ENCODE measurements around the gene COL11A2. TPM values are rescaled to one million over a fixed set of nuclear protein-coding genes. Genes with fewer than 3 reads are reported as not detected.

Gene COL11A2
- total RNA-seq, 2 donors from 2014 or later, result 0.52 to 0.89 TPM

DNA sequence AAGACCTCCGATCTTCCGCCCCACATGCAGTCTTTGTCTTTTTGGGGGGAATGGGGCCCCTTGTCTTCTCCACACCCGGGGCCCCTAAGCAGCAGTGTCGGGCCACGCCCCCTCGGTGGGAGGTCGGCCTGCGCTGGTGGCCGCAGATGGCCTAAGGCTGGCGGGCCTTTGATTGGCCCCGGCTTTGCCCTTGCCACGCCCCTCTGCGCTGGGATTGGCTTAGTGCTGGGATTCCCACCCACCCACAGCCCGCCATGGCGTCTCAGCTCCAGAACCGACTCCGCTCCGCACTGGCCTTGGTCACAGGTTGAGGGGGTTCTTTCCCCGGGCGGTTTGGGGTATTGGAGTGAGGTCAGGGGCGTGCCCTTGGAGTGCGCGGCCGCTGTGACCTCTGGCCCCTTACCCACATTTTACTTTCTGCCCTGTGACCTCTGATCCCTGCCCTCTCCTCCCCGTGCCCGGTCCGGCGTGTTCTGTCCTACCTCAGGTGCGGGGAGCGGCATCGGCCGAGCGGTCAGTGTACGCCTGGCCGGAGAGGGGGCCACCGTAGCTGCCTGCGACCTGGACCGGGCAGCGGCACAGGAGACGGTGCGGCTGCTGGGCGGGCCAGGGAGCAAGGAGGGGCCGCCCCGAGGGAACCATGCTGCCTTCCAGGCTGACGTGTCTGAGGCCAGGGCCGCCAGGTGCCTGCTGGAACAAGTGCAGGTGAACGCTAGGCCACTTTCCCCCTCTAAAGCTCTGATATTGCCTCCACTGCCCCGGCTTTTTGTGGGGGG lies 12.3 kb upstream of the COL11A2 start, which contains the start of gene HSD17B8:
TSS of gene HSD17B8 (plus strand) at position 241 of the 776 bp plus-strand sequence. CDS start at position 255, 14 bp downstream.
- H3K9me3 ChIP-seq (ENCODE audit: control insufficient read depth, low read length, poor library complexity, severe bottlenecking), result no peaks in the 10 kb centered on the region
- Mint-ChIP-seq H3K36me3 (ENCODE audit: low read depth) (peaks cover 9% of the 10 kb centered on the region), H3K4me3 (peak within 1 kb of the TSS; percentile 93), H3K4me1 (peaks cover 59% of the 10 kb centered on the region), H3K27ac (peak within 1 kb of the TSS; percentile 79), H3K27me3 (no peaks in the 10 kb centered on the region)
- DNase-seq (peak; percentile 78 to 88 (median 88)), ATAC-seq (peak; percentile 68)

DNA sequence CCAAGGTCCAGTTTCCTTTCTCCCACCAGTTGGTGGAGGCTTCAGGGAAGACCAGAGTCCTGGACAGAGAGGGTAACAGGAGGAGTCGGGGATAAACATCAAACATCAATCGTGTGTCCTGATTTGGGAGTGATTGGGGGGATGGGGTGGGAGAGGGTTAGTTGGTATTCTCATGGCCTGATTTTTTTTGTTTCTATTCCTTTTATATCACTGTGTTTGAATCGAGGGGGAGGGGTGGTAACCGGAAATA lies 11.8 kb upstream of the COL11A2 start:
- H3K9me3 ChIP-seq (ENCODE audit: control insufficient read depth, low read length, poor library complexity, severe bottlenecking), result no peaks in the 10 kb centered on the region
- Mint-ChIP-seq H3K27me3 (no peaks in the 10 kb centered on the region), H3K27ac (peak overlapping the region; percentile 79), H3K36me3 (ENCODE audit: low read depth) (peaks cover 9% of the 10 kb centered on the region), H3K4me3 (peak overlapping the region; percentile 93), H3K4me1 (peaks cover 59% of the 10 kb centered on the region)
- DNase-seq (no peak), ATAC-seq (no peak)

DNA sequence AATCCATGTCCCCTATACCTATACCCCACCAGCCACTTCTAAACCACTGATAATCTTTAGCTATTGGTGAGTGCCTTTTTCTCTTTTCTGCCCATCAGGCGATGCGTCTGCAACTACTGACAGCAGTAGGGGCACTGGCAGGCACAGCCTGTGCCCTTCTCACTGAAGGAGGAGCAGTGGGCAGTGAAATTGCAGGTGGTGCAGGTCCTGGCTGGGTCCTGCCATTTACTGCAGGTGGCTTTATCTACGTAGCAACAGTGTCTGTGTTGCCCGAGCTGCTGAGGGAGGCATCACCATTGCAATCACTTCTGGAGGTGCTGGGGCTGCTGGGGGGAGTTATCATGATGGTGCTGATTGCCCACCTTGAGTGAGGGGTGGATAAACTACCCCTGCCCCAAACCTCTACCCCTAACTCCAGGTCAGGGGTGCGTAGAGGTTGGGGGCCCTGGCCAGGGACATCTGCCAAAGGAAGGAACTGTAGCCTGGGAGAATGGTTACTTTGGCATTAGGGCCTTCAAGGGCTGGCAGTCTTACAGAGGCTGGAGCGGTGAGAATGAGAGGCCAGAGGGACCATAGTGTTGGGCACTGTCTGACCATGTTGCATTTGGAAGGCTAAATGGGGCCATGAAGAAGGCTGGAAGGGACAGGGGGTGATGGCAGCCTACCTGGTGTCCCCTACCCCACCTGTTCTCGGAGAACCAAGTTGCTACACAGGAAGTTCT lies 11.3 kb upstream of the COL11A2 start:
- Mint-ChIP-seq H3K4me3 (peak overlapping the region; percentile 93), H3K4me1 (peaks cover 59% of the 10 kb centered on the region), H3K27me3 (no peaks in the 10 kb centered on the region), H3K36me3 (ENCODE audit: low read depth) (peaks cover 6% of the 10 kb centered on the region), H3K27ac (peak overlapping the region; percentile 79)
- ATAC-seq (no peak), DNase-seq (no peak)
- H3K9me3 ChIP-seq (ENCODE audit: control insufficient read depth, low read length, poor library complexity, severe bottlenecking), result no peaks in the 10 kb centered on the region

DNA sequence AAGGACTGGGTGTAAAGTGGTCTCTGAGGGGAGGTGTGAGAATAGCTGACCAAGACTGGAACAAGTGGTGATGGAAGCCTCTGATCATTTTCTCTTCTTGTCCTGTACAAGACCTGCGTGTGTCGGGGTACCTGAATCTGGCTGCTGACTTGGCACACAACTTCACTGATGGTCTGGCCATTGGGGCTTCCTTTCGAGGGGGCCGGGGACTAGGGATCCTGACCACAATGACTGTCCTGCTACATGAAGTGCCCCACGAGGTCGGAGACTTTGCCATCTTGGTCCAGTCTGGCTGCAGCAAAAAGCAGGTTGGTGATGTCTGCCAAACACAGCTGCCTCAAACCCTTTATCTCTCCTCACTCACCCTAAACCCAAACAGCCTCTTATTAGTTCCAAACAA lies 10.5 kb upstream of the COL11A2 start:
- no peak for DNase-seq
- Mint-ChIP-seq H3K27me3 (no peaks in the 10 kb centered on the region), H3K4me3 (peak overlapping the region; percentile 99), H3K36me3 (ENCODE audit: low read depth) (peaks cover 6% of the 10 kb centered on the region), H3K27ac (peak overlapping the region; percentile 27), H3K4me1 (peaks cover 65% of the 10 kb centered on the region)
- ATAC-seq, result no peak
- H3K9me3 ChIP-seq (ENCODE audit: control insufficient read depth, low read length, poor library complexity, severe bottlenecking), result no peaks in the 10 kb centered on the region

DNA sequence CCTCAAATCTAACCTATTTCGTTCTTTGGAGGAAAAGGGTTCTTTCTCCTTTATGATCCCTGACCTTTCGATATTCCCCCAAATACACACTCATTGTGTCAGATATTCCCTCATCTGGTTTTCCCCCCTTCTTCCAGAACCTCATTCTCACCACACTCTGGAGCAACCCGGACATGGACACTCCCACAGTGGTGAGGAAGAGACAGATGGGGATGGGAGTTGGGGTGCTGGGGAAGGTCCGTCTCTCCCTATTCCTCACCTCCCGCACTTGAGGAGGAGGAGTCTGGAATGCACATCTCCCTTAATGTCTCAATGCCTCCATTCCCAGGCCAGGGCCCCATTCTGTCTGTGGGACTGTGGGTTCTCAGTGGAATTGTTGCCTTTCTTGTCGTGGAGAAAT lies 9.7 kb upstream of the COL11A2 start:
- DNase-seq, result no peak
- peaks cover 69% of the 10 kb centered on the region for H3K4me1 Mint-ChIP-seq
- H3K4me3 Mint-ChIP-seq, result peak overlapping the region; percentile 99
- H3K27me3 Mint-ChIP-seq, result no peaks in the 10 kb centered on the region
- peaks cover 6% of the 10 kb centered on the region for H3K36me3 Mint-ChIP-seq (ENCODE audit: low read depth)
- no peaks in the 10 kb centered on the region for H3K9me3 ChIP-seq (ENCODE audit: control insufficient read depth, low read length, poor library complexity, severe bottlenecking)
- ATAC-seq, result no peak
- peak overlapping the region; percentile 99 for H3K27ac Mint-ChIP-seq

DNA sequence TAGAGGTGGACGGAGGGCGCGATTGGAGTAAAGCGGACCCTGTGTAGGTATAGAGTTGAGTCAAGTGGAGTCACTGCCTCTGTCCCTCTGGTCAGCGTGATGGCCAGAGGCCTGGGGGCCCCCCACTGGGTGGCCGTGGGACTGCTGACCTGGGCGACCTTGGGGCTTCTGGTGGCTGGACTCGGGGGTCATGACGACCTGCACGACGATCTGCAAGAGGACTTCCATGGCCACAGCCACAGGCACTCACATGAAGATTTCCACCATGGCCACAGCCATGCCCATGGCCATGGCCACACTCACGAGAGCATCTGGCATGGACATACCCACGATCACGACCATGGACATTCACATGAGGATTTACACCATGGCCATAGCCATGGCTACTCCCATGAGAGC lies 8.9 kb upstream of the COL11A2 start:
- H3K36me3 Mint-ChIP-seq (ENCODE audit: low read depth), result peaks cover 8% of the 10 kb centered on the region
- H3K4me3 Mint-ChIP-seq, result peak overlapping the region; percentile 99
- DNase-seq (no peak), ATAC-seq (no peak)
- H3K9me3 ChIP-seq (ENCODE audit: control insufficient read depth, low read length, poor library complexity, severe bottlenecking), result no peaks in the 10 kb centered on the region
- H3K27me3 Mint-ChIP-seq, result no peaks in the 10 kb centered on the region
- H3K4me1 Mint-ChIP-seq, result peaks cover 70% of the 10 kb centered on the region
- H3K27ac Mint-ChIP-seq, result peak overlapping the region; percentile 99

DNA sequence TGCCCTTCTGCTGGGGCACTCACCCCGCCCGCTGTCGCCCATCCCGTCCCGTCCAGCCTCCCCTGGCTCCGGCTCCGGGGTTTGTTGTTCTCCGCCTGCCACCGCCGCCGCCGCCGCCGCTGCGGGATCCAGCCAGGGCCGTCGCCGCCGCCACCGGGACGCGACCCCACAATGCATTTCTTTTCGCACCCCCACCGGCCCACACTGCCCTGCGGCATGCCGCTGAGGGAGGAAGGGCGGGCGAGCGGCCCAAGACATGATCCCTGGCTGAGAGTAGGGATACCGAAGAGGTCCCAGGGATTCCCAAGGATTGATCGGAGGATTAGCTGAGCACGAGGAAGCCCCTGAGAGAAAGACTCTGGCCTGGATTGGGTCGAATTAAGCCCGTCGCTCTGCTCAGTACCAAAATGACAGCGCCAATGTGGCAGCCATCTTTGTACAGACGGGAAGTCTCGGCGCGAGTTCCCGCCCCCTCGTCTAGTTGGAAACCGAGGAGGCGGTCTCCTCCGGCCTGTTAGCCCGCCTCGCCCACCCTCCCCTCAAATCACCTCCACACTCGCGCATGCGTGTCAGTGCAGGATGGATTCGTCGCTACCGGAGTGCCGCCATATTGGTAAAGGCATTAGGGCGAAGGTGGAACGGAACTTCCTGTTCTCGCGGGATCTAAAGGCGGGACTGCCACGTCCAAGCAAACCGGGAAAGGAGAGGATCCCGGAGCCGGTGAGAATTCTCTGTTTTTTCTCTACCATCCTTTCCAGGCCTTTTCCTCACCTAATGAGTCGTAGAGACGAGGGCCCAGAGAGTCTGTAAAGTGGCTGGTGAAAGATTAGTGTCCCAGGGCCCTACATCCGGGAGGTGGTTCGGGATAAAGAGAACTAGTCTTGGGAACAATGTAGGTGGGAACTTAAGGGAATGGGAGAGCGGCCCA lies 8.2 kb upstream of the COL11A2 start, which contains the start of the genes RXRB and SLC39A7:
TSS of gene RXRB (minus strand) at position 447 of the 928 bp plus-strand sequence. CDS start at position 258, 189 bp downstream.
TSS of gene SLC39A7 (plus strand) at position 649 of the 928 bp plus-strand sequence. CDS start 379 bp downstream, outside the sequence.
- Mint-ChIP-seq H3K36me3 (ENCODE audit: low read depth) (peaks cover 8% of the 10 kb centered on the region), H3K4me3 (peak within 1 kb of the TSS; percentile 99)
- peak; percentile 80 for ATAC-seq

DNA sequence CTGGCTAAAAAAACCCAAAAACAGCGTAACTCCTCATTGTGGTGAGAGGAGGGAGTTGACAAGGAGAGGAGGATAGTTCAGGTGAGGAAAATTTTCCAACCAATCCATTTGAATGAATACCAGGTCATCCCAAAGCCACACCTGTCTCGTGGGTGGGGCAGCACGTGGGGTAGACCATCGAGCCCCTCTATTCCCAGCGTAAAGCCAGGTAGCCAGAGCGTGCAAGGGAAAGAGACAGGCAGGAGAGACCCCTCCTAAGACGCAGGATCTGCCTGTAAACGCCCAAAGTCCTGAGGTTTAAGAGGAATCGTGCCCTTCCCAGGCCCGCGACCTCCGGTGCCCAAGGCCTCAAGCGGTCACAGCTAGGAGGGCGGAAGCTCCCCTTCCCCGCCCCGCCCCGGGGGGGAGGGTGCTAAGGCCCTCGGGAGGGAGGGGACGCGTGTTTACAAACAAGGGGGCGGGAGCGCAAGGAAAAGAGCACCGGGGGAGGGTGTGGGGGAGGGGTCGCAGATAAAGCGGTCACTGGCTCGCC lies 7.5 kb upstream of the COL11A2 start:
- Mint-ChIP-seq H3K4me1 (peaks cover 63% of the 10 kb centered on the region), H3K27me3 (no peaks in the 10 kb centered on the region), H3K4me3 (peak overlapping the region; percentile 99), H3K27ac (peak overlapping the region; percentile 99), H3K36me3 (ENCODE audit: low read depth) (peaks cover 8% of the 10 kb centered on the region)
- no peaks in the 10 kb centered on the region for H3K9me3 ChIP-seq (ENCODE audit: control insufficient read depth, low read length, poor library complexity, severe bottlenecking)
- DNase-seq, result peak in 2 of 3 donors; percentile 64 to 65
- ATAC-seq, result peak; percentile 28

More for the DNA sequence above, 8.2 kb upstream of the COL11A2 start, which contains the start of the genes RXRB and SLC39A7:
- Mint-ChIP-seq H3K27me3 (no peaks in the 10 kb centered on the region), H3K27ac (peak within 1 kb of the TSS; percentile 99), H3K4me1 (peaks cover 68% of the 10 kb centered on the region)
- no peaks in the 10 kb centered on the region for H3K9me3 ChIP-seq (ENCODE audit: control insufficient read depth, low read length, poor library complexity, severe bottlenecking)
- peak; percentile 95 to 98 (median 97) for DNase-seq

DNA sequence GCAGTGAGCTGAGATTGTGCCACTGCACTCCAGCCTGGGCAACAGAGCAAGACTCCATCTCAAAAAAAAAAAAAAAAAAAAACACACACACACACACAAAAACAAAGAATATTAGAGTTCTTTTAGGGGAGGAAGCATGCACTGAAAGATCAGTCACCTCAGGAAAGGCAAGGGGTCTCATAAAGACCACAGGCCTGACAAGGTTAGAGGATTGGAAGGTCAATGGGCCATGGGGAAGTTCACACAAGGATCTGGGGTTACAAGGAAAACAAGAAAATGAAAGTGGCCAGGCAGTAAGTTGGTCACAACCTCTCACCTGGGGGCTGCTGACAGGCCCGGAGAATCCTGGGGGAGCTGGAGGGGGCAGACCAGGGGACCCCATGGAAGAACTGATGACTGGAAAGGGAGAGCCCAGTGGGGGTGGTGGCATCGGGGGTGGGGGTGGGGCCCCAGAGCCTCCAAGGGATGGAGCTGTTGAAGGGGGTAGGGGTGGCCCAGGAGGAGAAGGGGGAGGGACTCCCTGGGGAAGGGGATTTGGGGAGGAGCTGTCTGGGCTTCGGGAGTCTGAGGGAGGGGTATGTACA lies 6.7 kb upstream of the COL11A2 start:
- peaks cover 58% of the 10 kb centered on the region for H3K4me1 Mint-ChIP-seq
- ATAC-seq (no peak), DNase-seq (no peak)
- H3K27me3 Mint-ChIP-seq, result no peaks in the 10 kb centered on the region
- peak overlapping the region; percentile 99 for H3K27ac Mint-ChIP-seq
- H3K36me3 Mint-ChIP-seq (ENCODE audit: low read depth), result peaks cover 8% of the 10 kb centered on the region
- H3K4me3 Mint-ChIP-seq, result peak overlapping the region; percentile 99
- no peaks in the 10 kb centered on the region for H3K9me3 ChIP-seq (ENCODE audit: control insufficient read depth, low read length, poor library complexity, severe bottlenecking)

DNA sequence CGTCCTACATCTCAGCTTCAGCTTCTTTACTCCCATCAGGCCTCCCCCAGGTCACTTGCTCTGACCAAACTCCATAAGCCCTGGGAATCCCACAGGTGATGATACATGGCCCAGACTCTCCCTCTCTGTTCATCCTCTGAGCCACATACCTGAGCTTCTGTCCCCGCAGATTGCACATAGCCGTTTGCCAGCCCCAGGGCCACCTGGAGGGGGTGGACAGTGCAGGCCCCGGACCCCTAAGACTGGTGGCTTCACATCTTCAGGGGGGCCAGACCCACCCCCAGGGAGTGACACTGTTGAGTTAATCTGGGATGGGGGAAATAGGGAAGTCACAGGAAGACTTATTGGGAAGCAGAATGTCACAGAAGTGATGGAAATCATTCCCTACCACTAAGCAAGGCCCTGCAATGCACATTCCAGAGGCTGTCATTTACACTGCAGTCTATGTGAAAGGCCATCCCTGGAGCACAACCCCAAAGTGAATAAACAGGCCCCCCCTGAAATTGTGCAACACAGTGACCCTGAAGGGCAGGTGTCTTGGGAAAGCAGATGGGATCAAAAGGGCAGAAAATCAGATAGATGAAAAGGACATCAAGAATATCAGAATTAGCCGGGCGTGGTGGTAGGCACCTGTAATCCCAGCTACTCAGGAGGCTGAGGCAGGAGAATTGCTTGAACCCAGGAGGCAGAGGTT lies 6.0 kb upstream of the COL11A2 start:
- DNase-seq (no peak), ATAC-seq (no peak)
- Mint-ChIP-seq H3K4me3 (peak overlapping the region; percentile 99), H3K27ac (peak overlapping the region; percentile 99), H3K4me1 (peaks cover 59% of the 10 kb centered on the region), H3K36me3 (ENCODE audit: low read depth) (peaks cover 8% of the 10 kb centered on the region), H3K27me3 (no peaks in the 10 kb centered on the region)
- no peaks in the 10 kb centered on the region for H3K9me3 ChIP-seq (ENCODE audit: control insufficient read depth, low read length, poor library complexity, severe bottlenecking)

DNA sequence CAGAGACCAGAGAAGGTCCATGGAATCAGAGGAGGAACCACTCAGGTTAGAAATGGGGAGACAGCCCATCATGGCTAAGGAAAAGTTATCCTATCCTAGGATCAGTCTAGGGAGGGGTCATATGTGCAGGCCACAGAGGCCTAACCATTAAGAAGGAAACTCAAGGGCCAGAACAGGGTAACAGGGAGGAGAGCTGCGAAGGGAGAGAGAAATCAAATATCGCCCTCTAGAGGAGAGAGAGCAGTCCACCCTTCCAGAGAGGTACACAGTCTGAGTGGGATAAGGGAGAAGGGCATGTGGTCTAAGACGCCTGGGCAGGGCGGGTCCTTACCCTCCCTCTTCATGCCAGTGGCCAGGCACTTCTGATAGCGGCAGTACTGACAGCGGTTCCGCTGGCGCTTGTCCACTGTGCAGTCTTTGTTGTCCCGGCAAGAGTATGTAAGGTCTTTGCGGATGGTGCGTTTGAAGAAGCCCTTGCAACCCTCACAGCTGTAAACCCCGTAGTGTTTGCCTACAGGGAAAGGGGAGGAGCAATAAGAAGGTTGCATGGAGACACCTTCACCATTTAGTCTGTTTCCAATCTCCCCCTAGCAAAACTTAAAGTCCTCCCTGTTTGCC lies 5.3 kb upstream of the COL11A2 start:
- Mint-ChIP-seq H3K36me3 (ENCODE audit: low read depth) (peaks cover 8% of the 10 kb centered on the region), H3K4me1 (peaks cover 61% of the 10 kb centered on the region), H3K4me3 (peak overlapping the region; percentile 81), H3K27ac (peak overlapping the region; percentile 24), H3K27me3 (no peaks in the 10 kb centered on the region)
- ATAC-seq, result peak; percentile 28
- H3K9me3 ChIP-seq (ENCODE audit: control insufficient read depth, low read length, poor library complexity, severe bottlenecking), result no peaks in the 10 kb centered on the region
- DNase-seq, result no peak
